Brain pericyte (primary cell): ENCODE results near the gene AKAP6.
A peak's percentile ranks its signal among the peaks of the same experiment; 100 is the strongest.
"Not testable (repeated sequence)": the region's sequence is repeated elsewhere in the genome, so short reads cannot be mapped to it uniquely, and the experiment has no call there.

Experiments
- DNase-seq: peaks from one replicate; pipeline ENCODE4 v3.0.0-alpha.2; 2012; ENCODE audit warnings: low read depth, low spot score

The AKAP6 gene

DNA sequence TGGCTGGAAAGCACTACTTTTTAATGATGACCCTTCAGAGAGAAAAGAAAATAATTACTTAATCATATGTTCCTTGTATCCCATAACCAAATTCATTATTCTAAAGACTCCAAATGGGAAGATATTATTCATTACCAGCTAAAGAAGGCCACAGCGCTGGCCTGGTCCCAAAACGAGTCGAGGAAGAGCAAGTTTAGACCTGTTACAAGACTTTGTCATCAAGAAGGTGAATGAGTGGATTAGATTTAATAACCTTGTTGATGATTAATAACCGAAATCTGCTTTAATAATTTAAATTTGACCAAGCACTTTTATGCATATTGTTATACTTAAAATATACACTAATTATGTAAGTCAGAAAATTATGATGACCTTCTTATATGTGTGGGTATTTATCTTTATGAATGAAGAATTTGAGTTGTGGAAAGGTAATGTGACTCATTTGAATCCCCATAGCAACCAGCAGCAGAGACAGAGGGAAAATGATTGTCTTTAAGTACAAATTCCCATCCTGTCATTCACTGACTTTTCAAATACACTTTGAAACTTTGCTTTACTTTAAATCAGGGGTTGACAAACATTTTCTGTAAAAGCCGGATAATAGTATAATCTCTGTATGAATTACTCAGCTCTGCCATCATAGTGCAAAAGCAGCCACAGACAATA is 409.2 kb downstream of the AKAP6 start:
- DNase-seq: no peak

DNA sequence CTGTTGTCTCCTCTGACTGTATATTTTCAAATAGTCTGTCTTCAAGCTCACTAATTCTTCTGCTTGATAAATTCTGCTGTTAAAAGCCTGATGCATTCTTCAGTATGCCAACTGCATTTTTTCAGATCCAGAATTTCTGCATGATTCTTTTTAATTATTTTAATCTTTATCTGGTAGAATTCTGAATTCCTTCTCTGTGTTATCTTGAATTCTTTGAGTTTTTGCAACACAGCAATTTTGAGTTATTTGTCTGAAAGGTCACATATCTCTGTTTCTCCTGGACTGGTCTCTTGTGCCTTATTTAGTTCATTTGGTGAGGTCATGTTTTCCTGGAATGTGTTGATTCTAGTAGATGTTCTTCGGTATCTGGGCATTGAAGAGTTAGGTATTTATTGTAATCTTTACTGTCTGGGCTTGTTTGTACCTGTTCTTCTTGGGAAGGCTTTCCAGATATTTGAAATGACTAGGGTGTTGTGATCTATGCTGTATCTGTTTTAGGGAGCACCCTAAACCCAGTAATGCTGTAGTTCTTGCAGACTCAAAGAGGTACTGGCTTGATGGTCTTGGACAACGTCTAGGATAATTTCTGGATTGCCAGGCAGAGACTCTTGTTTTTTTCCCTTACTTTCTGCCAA is 415.8 kb downstream of the AKAP6 start:
- DNase-seq: no peak

DNA sequence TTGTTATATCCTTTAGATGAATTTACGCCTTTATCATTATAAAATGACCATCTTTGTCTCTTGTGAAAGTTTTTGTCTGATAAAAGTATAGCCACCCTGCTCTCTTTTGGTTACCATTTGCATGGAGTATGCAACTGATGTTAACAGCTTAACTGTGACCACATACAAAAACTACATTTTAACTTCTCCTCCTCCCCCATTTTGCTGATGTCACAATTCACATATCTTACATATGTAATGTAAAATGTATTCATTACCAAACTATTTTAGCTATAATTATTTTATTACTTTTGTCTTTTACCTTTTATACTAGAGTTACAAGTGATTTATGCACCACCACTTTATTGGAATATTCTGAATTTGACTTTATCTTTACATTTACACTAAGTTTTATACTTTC is 425.1 kb downstream of the AKAP6 start:
- DNase-seq: no peak

DNA sequence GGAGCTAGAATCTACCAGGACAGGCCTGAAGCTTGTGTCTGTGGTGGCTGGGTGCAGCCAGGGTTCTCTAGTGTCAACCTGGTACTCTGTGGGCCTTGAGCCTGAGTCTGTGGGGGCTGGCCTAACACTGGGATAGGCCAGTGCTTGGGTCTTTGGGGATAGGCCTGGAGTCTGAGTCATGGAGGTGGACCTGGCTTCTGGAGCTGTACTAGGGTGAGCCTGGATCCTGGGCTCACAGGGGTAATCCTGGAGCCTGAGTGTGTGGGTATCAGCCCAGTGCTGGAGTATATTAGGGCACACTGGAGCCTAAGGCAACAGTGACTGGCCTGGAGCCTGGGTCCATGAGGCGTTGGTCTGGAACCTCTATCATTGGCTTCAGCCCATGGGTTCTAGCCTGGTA is 427.1 kb downstream of the AKAP6 start:
- no peak for DNase-seq

DNA sequence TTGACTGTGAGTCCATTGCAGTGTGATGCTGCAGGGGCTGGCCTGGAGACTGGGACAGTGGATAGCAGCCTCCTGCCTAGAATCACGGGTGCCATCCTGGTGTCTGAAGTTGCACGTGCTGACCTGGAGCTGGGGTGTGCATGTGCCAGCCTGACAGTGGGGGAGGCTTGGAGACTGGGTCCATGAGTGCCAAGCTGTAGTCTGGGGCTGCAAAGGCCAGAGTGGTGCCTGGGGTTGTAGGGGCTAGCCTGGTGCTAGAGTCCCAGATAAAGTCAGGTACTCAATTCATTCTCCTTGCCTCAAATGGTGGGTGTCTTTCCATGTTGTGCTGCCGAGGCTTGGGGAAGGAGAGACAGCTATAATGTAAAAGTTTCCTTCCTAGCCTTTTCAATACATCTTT is 427.7 kb downstream of the AKAP6 start:
- DNase-seq: no peak

DNA sequence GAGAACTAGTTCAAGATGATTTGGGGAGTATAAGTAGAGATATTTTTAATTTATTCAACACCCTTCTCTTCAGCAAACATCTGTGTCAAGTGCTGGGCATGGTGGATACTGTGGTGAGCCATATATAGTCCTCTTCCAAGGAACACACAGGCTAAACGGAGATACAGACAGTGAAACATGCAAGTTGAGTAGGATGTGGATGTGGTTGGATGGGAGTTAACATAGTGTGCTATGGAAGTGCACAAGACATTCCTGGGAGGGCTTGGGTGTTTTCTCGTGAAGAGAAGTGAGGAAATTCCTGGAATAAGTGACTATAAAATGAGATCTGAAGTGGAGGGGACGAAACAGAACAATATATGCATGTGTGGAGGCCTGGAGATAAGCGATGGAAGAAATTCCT is 428.5 kb downstream of the AKAP6 start:
- no peak for DNase-seq

DNA sequence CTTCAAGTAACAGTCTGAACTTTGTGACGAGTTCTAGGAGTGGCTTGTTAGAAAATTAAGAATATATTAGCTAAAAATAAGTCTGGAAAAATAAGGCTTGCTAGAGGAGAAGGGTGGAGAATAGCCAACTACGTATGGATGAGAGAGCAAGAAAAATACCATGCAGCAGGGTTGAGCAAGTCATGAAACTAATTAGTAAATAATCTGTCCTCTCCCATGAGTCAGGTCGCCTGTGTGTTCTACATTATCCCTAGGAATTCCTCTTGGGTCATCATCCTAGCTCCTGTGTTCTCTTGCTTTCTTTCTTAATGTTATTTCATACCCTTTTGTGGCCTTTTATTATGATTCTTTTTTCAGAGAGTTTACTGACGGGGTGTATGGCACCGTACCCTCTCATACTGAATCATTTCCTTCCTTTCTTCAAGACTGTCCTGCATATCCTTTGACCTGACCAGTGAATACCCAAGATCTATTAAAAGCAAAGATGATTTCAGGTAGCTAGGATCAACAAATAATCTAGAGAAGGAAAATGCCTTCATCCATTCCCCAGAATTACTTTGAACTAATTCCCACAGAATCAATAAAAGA is 432.4 kb downstream of the AKAP6 start:
- DNase-seq: peak; percentile 18

DNA sequence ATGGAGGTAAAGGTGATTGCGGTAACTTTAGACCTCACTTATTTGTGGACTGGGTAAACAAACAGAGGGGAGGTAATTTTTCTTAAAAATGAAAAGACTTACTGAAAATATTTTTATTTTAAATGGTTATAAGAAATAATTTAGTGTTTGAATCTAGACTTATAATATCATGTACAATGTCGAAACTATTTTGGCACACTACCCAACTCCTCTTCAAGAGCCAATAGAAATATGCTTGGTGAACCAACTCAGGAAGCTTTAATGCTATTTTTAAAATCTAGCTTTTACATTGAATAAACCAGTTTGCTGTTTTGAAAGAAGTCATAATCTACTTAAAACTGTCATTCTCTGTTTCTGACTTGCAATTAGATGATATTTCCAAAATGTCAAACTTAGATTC is 433.8 kb downstream of the AKAP6 start:
- no peak for DNase-seq

DNA sequence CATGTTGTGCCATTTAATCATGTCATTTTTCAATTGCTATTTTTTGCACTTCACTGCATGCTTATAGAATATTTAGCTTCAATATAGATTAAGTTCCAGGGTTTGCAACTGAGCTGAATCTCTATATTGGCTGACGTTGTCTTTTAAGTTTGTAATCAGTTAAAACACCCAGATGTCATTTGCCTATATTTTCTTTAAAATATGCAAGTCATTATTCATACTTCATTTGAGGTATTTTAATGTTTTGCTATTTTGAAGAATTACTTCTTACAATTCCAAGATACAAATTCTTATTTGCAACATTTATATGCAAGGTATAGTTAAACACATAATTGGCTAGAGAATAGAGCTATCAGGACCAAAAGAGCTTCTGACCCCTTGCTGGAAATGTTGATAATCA is 434.6 kb downstream of the AKAP6 start:
- DNase-seq: no peak

DNA sequence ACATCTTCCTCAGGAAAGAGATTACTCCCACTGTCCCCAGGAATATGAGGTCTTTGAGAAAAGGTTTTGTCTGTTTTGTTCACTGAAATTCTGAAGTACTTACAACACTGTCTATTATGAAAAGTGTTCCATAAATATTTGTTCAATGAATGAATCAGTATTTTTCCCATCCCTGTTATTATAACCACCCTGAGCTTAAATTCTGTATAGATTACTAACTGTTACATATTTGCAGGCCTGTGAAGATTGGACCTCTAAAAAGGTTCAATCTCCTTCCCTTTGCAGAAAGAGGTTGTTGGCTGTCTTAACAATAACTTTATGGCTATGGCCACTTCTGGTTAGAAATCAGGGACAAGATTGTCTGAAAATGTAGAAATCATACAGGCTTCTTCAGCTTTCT is 435.0 kb downstream of the AKAP6 start:
- DNase-seq: peak; percentile 60

DNA sequence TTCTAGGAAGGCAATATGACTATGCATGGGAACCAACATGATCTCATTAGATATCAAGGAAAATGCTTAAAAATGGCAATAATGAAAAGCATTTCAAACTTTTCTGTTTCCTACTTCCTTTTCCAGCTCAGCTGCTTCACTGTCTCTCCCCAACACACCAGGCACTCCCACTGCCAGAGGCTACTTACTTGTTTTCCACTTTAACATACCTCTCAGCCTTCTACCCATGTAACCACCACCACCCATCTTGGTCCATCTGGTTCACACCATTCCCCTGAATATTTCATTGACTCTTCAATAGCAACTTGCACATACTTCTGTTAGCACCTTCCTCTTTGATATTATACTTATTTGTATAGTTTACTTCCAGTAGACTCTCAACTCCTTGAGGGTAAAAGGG is 441.3 kb downstream of the AKAP6 start:
- no peak for DNase-seq

DNA sequence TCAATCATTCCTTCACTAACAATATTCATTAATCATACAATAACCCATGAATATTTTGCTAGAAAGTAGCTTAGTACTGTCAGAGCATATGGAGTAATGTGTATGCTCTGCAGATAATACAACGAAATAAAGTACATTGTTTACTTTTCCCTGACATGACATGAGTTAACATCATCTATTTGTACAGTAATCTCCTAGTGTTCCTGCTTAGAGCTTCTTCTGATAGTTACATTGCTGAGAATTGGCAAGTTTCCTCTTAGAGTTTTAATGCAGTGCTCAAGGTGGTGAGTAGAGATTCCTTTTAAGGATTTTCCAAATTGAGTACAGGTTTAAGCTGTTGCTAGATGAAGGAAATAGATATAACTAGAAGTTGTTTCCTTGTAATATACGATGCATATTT is 445.1 kb downstream of the AKAP6 start:
- no peak for DNase-seq

DNA sequence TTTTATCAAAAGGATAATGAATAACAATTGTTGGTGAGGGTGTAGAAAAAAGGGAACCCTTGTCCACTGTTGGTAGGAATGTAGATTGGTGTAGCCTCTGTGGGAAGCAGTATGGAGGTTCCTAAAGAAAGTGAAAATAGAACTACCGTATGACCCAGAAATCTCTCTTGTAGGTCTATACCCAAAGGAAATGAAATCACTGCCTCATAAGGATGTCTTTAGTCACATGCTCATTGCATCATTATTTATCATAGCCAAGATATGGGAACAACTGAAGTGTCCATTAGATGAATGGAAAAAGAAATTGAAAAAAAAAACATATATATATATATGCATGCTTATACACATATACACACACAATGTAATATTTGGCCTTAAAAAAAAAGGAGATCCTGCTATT is 450.7 kb downstream of the AKAP6 start:
- DNase-seq: no peak

DNA sequence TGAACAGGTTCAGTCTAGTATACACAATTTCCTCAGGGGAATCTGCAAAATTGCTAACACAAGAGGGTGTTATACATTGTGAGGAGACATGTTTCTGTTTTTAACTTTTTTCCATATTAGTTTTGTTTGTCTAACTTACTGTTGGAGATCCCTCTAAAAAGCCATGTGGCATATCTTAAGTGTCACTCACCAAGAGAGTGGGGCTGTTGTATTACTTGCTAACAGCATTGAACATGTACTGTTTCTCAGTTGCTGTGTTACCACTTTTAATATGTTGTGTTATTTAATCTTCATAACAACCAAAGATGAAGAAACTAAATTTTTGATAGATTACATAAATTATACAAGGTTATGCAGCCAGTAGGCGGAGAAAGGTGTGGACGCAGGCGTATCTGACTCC is 455.3 kb downstream of the AKAP6 start:
- no peak for DNase-seq

DNA sequence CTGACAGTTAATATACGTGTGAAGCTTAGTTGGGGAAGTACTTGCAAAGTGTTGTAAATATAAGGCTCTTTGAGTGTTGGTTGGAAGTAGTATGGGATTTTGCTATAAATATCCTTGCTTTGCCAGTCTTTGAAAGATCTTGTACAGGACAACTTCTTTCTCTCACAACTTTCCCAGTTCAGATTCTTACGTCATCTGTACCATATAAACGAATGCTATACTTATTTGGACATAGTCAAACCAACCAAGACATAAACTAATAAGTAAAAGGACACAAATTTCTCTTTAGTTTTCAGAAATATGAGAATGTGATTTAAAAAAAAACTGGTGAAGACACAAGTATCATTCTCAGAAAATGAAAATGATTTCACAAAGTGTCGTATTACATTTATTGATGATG is 456.5 kb downstream of the AKAP6 start:
- DNase-seq: no peak

DNA sequence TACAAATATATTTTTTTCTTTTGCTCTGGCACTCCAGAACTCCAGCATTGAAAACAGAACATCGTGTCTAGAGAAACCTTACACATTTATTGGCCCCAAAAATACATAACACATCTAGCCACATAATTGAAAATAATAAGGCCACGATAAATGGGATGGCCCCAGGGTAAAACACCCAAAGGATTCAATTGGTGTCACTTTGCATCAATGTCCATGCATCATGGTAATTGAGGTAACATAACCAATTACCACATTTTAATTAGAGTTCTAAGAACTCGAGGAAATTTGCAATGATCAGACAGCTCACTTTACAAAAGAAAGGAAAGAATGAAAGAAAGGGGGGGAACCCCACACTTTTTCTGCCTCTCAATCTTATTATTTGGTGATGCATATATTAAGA is 457.8 kb downstream of the AKAP6 start:
- no peak for DNase-seq

DNA sequence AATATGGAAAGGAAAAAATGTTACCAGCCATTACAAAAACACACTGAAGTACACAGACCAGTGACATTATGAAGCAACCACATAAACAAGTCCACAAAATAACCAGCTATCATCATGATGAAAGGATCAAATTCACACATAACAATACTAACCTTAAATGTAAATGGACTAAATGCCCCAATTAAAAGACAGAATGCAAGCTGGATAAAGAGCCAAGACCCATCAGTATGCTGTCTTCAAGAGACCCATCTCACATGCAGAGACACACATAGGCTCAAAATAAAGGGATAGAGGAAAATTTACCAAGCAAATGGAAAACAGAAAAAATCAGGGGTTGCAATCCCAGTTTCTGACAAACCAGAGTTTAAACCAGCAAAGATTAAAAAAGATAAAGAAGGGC is 463.9 kb downstream of the AKAP6 start:
- not testable (repeated sequence) for DNase-seq

DNA sequence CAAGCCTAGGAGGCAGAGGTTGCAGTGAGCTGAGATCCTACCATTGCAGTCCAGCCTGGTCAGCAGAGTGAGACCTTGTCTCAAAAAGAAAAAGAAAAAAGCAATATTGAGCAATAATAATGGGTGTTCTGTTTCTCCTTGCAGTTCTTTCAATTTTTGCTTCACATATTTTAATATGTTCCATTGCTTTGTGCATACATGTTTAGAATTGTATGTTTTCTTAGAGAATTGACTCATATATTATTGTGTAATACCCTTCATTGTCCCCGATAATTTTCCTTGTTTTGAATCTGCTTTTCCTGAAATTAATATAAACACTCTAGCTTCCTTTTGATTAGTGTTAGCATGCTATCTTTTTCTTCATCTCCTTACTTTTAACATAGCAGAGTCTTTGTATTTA is 471.2 kb downstream of the AKAP6 start:
- no peak for DNase-seq

DNA sequence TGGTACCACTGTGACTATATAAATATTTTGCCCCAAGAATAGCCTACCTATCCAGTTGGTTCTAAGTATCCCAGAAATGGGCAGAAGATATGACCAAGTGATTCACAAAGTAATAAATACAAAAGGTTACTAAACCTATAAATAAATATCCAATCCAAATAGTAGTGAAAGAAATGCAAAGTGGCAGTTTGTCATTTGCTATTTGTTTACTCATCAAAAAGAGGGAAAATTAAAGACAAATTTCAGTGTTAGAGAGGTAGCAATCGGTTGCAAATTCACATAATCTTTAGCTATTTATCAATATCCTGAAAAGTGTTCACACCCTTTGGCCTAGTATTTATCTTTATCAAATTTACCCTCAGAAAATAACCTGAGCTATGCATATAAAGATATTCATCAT is 473.2 kb downstream of the AKAP6 start:
- no peak for DNase-seq

DNA sequence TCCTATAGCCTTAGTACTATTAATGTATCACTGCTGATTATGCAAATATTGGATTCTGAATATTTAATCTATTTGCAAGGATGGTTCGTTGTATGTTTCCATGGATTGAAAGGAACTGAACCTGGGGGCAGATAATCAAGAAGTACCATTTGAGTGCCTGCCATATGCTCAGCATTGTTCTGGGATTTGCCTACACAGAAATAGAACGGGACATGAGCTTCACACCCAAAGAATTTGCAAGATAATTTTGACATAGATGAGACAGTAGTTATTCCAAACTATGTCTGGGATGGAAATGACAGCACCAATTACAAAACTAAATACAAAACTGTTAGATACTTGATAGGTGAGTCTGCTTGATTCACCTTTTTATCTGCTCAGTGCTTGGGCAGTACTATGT is 476.9 kb downstream of the AKAP6 start:
- DNase-seq: no peak

DNA sequence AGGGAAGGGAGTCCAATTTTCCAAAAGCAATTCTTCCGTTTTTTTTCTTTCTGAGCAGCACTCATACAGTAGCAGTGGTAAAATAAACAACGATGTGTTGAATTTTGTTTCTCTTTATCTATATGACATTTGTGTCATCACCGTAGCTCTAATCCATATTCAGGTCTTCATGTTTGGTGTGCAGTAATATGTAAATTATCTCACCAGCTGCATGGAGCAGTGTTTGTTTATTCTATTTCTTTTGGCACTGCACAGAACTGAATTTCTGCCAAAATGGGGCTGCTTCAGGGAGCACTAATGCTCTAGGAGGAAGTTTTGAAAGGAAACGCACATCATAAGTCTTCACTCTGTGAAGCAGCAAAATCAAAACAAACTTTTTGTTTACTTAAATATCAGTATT is 479.5 kb downstream of the AKAP6 start:
- DNase-seq: peak; percentile 67

DNA sequence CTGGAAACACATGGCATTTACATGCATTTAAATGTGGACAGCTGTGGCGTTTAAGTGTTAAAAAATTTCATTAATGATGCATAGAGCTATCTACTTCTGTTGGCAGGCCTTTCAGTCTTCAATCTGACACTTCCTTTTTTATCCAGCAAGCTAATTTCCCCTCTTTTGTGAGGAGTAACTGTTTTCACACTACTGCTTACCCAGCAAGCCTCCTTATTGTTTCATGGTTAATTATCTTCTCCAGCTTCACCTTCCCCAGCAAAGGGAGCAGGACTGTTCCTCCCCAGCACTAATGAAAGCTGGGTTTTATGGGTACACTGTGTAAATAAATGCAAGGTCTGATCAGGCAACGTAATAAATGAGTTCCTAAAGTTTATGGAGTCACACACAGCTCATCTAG is 480.2 kb downstream of the AKAP6 start:
- no peak for DNase-seq

DNA sequence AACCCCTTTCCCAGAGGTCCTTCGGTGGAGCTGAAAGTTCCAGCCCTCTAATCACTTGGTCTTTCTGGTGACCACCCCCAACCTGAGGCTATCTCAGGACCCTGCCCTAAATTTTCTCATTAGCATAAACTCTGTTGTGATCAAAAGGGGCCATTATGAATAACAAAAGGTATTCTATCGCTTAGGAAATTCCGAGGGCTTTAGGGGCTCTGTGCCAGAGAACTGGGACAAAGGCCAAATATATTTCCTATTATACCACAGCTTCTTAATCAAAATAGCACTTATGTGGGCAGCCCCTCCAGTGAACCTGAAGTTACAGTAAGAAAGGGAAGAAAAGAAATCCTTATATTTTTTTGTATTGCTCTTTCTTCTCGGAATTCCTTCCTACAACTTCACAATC is 484.3 kb downstream of the AKAP6 start:
- no peak for DNase-seq

DNA sequence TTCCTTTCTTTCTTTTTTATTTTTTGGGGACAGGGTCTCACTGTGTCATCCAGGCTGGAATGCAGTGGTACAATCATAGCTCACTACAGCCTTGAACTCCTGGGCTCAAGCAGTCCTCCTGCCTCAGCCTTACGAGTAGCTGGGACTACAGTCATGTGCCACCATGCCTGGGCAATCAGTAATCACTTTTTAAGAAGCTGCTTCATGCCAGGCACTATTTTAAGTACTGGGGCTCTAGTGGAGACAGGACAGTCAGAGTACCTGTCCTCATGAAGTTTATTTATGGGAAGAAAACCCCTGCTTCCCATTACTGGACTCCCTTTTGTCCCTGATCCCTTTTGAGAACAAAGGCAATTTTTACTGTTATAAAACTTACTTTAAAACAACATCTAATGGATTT is 485.6 kb downstream of the AKAP6 start:
- DNase-seq: no peak
